ENCODE data around the gene HSPB1.

GRCh38 chr7:76302347-76303201 is at the start of gene HSPB1:
- TF ChIP-seq ZBTB7A (IDR thresholded peaks at IDR 0.05; ENCODE audit: low read depth) (peak; percentile 99), CEBPB (IDR thresholded peaks at IDR 0.05) (no peak), EP300 (IDR thresholded peaks at IDR 0.05; ENCODE audit: borderline replicate concordance) (no peak), REST (IDR thresholded peaks at IDR 0.05; ENCODE audit: low read depth) (no peak), MAX (IDR thresholded peaks at IDR 0.05) (peak; percentile 94)
